Subcutaneous adipose tissue (tissue), 4 donors: ENCODE data around the gene GDF10. TPM values are rescaled to one million over a fixed set of nuclear protein-coding genes. Genes with fewer than 3 reads are reported as not detected.

Experiments
- total RNA-seq, 4 donors: library from RNA; depleted of rRNA; stranded (reverse); fragments of >200 nt; gene quantifications; one replicate each; pipeline ENCODE4 v1.1.0, GENCODE V29; 2016
- TF ChIP-seq, protein P1 (sequence below): fragments of 450-650 bp; IDR thresholded peaks from one replicate; pipeline ENCODE4 v1.5.1; 2016; ENCODE audit warnings: low read depth, mild to moderate bottlenecking, control low read depth, antibody characterized with exemption, moderate library complexity

GDF10 gene
- total RNA-seq, 4 donors from 2014 or later, result 2.9 to 9.7 (median 5.1) TPM

DNA sequence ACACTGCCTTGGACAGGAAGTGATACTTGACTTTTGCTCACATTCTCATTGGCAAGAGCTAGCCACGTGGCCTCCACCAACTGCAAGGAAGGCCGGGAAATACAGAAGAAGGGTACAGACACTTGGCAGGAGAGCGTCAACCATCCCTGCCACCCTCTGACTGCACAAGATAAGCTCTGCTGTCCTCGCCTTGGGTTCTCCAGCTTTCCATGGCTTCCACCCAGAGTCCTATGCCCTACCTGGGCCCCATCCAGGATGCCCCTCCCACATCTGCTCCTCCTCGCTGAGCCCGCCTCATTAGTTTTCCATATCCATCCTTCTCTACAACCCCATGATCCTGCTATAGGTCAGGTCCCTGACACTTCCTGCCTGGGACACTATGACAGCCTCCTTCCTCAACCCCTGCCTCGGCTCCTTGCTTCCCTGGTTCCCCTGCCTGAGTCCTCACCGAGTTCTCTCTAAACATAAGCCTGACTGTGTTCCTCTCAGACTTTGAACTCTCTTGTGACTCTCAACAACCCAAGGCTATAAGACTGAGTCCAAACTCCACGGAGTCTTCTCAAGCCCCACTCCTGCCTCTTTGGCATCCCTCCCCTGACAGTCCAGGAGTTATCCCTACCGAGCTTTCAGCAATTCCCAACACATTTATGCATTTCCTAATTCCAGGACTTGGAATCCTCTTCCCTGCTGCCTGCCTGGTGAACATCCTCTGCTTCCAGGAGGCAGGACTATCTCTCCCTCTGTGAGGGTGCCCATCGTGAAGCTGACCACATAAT lies 23.2 kb upstream of the GDF10 start:
- TF ChIP-seq, protein P1, sequence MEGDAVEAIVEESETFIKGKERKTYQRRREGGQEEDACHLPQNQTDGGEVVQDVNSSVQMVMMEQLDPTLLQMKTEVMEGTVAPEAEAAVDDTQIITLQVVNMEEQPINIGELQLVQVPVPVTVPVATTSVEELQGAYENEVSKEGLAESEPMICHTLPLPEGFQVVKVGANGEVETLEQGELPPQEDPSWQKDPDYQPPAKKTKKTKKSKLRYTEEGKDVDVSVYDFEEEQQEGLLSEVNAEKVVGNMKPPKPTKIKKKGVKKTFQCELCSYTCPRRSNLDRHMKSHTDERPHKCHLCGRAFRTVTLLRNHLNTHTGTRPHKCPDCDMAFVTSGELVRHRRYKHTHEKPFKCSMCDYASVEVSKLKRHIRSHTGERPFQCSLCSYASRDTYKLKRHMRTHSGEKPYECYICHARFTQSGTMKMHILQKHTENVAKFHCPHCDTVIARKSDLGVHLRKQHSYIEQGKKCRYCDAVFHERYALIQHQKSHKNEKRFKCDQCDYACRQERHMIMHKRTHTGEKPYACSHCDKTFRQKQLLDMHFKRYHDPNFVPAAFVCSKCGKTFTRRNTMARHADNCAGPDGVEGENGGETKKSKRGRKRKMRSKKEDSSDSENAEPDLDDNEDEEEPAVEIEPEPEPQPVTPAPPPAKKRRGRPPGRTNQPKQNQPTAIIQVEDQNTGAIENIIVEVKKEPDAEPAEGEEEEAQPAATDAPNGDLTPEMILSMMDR, result no peak

DNA sequence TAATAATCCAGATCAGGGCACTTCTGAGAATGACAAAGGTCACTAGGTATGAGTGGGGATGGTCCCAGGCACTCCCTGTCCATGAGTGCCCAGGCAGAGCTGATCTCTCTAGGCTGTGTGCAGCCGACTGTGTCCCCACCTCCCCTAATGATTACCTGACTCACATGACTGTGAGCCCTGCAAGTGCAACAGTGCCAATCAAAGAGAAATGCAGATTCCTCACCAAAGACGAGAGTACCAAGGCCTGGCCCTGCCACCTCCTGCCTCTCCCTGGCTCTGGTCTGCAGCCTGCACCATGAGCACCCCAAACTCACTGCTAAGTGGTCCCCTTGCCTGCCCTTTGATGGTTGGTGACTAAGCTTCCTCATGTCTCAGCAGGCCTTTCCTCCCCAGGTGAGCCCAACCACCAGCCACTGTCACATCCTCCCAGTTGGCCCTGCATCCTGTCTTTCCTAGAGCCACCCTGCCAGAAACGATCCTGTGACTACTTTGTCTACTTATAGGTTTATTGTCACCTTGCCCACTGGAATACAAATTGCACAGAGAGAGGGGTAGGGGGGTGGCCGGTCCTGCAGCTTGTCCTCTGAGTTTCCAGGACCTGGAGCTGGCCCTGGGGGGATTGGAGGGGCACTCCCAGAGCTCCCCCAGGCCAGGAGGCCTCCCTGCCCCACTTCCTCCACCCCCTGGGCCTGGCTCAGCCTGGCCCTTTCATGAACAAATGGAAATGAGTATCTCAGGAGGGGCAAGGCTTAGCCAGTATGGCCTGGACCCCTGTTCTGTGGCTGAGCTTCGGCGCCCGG lies 22.4 kb upstream of the GDF10 start:
- TF ChIP-seq, protein P1, result no peak

DNA sequence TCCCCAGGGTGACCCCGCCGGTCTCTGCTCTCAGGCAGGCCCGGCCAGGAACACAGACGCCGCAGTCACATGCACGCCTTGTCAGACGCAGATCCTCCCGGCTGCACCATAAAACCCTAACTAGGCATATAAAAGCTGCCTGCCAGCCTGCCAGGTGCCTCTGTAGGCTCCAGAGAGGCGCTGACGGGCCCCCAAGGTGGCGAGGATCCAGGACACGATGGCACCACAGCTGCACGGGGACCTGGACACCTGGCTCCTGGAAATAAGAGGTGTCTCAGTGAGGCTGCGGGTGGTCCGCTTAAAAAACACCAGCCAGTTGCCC lies 21.9 kb upstream of the GDF10 start:
- TF ChIP-seq, protein P1, result no peak

DNA sequence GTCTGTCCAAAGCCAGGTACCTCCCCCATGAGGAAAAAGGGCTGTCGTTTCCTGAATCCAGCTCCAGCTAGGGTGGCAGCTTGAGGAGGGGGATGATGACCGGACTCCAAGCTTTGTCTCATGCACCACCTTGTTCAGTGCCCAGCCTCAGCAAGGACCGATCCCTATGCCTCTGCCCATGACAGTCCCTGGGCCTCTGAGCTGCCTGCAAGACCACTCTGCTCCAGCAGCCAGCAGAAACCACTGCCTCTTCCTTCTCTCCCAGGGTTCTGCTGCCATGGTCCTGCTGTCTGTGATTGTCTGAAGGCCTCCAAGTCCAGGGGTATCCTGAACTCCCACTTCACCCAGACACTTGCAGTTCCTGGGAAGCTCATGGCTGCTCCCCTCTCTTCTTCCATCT lies 21.3 kb upstream of the GDF10 start:
- TF ChIP-seq, protein P1, result no peak

DNA sequence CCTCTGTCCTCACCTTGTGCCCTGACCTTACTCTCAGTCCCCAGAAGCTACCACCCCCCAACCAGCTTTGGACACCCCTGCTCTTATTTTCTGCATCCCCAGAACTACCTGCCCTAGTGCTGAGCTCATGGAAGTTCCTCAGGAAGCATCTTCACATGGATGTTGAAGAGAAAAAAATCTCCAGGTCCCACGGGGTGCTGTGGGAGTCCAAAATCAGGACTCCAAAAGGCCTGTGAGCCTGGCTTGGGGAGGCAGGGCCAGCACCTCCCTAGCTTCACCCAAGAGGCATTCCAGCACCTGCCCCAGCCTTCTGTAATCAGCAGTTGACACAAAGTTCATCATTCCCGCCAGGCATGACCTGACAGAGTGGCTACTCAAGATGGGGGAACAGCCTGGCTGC lies 20.7 kb upstream of the GDF10 start:
- TF ChIP-seq, protein P1, result no peak

DNA sequence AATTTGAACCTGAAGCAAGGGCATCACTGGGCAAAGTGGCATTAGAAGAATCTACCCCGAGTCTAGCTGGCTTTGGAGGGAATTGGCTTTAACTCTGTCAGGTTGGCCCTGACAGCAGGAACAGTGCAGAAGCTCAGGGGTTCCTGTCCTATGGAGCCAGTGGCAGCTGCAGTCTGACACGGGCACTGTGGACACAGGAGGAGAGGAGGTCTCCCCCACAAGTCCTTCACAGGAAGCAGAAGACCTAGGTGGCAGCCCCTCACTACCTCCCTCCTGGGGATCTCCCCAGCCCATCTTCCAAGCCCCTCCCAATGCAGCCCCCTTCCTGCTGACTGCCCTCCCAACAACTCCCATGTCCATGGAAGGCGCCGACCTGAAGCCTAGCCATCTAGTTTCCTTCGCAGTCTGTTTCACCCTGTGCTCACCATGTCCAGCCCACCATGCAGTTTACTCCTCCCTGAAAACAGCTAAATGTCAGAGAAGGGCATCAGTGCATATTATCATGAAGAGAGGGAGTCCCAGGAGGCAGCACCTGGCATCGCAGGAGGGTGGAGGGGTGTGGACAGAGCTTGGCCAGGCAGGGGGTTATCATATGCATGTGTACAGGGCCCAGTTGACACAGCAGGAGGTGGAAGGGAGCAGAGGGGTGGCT lies 17.9 kb upstream of the GDF10 start:
- TF ChIP-seq, protein P1, result no peak

DNA sequence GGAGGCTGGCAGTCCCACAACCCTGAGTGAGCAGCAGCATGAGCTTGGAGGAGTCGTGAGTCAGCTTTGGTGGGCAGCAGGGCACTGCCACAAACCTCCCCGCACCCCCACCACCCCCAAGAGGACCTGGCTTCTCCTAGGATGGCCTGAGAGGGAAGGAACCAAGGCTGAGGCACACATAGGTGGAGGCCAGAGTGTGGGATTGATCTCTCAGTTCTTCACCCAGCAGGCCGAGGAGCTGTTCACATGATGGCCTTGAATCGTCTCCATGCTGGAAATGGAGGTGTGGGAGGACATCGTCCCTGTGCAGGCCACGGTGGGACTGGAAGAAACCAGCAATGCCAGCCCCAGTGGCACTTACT lies 17.4 kb upstream of the GDF10 start:
- TF ChIP-seq, protein P1, result no peak
